Adrenal gland (tissue), 5 donors: Measurements from ENCODE around the gene NEU2.

Experiments
- POLR2A ChIP-seq, 2 donors: fragments of 450-650 bp; IDR thresholded peaks; one replicate each; pipeline ENCODE4 v1.6.1; 2017; ENCODE audit warnings: antibody characterized with exemption in 2 of 2, mild to moderate bottlenecking in 2 of 2, moderate library complexity in 1 of 2
- TF ChIP-seq, protein P1 (sequence below), 6 experiments: fragments of 450-650 bp in 4 of 6; fragments of 200-600 bp in 2 of 6; sonication (generic) in 1 of 6; IDR thresholded peaks; 1 replicate in 5 of 6; 2 replicates in 1 of 6; pipeline versions ENCODE4 v1.5.1 to v1.8.0; 2016 to 2021; ENCODE audit warnings: antibody characterized with exemption in 6 of 6, mild to moderate bottlenecking in 2 of 6, moderate library complexity in 1 of 6
- donor health status: DM: no; HTN: no; CAD: no.

DNA sequence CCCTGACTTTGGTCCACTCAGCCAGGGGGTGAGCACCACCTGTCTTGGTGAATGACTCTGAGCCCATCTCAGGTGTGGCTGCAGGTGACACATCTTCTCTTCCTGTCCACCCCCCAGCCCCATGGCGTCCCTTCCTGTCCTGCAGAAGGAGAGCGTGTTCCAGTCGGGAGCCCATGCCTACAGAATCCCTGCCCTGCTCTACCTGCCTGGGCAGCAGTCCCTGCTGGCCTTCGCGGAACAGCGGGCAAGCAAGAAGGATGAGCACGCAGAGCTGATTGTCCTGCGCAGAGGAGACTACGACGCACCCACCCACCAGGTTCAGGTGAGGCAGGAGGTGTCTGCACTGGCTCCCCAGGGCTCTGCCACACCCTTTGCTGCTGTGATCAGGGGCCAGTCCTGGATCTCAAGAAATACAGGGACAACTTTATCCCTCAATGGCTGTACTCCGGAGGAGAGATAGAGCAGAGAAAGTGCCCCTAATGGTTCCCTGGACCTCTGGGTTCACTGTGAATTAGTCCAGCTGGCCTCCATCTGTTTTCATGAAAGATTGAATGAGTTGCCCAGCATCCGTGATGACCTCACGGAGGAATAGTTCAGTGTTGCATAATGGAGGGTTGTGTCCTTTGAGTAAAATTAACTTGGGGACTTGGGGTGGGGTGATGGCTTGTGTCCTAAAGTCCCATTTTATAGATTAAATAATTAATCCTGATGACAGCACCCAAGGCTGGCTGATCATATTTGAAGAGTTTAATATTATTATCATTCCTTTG, at the start of gene NEU2:
- TF ChIP-seq, protein P1, sequence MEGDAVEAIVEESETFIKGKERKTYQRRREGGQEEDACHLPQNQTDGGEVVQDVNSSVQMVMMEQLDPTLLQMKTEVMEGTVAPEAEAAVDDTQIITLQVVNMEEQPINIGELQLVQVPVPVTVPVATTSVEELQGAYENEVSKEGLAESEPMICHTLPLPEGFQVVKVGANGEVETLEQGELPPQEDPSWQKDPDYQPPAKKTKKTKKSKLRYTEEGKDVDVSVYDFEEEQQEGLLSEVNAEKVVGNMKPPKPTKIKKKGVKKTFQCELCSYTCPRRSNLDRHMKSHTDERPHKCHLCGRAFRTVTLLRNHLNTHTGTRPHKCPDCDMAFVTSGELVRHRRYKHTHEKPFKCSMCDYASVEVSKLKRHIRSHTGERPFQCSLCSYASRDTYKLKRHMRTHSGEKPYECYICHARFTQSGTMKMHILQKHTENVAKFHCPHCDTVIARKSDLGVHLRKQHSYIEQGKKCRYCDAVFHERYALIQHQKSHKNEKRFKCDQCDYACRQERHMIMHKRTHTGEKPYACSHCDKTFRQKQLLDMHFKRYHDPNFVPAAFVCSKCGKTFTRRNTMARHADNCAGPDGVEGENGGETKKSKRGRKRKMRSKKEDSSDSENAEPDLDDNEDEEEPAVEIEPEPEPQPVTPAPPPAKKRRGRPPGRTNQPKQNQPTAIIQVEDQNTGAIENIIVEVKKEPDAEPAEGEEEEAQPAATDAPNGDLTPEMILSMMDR (IDR thresholded peaks at IDR 0.05), result no peak
- no peak for TF ChIP-seq POLR2A (IDR thresholded peaks at IDR 0.05)
